Measurements from ENCODE around the gene TMEM151A.
"Not testable (repeated sequence)": the region's sequence is repeated elsewhere in the genome, so short reads cannot be mapped to it uniquely, and the experiment has no call there.

The TMEM151A gene

DNA sequence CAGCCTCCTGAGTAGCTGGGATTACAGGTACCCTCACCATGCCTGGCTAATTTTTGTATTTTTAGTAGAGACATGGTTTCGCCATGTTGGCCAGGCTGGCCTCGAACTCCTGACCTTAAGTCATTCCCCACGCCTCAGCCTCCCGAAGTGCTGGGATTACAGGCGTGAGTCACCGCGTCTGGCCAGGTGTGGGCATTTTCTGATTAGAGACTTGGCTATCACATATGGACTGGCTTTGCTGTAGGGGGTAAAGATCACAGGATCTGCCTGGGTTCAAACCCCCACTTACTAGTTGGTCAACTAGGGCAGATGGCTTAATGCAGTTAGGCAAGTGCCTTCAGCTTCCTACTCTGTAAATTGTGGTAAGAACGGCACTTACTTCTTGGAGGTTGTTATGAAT, 18.6 kb downstream of the TMEM151A start:
- DNase-seq, result no peak

DNA sequence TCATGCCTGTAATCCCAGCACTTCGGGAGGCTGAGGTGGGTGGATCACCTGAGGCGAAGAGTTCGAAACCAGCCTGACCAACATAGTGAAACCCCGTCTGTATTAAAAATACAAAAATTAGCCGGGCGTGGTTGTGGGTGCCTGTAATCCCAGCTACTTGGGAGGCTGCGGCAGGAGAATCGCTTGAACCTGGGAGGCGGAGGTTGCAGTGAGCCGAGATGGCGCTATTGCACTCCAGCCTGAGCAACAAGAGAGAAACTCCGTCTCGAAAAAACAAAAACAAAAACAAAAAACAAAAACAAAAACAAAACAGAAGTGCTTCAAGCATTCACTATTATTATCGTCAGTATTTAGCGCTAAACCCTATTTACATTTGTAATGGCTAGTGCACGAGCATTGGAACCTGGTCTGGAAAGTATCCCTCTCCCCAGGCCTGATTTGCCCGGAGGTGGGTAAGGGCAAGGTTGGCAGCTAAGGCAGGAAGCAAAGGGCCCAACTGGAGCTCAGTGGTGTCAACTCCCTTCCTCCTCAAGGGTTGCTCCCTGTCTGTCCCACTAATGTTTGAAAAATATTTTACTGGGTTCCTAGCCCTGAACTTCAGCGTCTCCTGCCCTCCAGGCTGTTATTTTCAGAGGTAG, 19.2 kb downstream of the TMEM151A start:
- not testable (repeated sequence) for DNase-seq

DNA sequence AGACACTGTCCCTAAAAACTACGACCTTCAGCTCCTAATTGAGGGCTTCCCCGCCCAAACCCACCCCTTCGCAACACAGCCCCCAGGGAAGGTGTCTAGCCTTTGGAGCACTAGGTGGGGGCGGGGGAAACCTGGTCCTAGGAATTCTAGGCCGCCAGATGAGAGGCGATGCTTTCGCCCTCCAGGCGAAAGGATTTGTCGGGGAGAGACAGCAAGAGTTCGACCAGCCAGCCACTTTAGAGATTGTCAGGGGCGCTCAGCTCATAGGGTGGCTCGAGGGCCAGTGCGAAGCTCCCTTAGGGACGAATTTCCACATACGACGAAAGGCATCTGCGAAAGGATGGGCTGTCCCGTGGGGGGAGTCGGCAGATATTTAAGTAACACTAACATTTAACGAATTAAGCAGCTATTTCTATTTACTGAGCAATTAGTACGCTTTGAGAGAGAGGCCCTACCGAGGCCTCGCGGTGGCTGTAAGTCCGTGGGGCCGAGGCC, 19.8 kb downstream of the TMEM151A start:
- no peak for DNase-seq

DNA sequence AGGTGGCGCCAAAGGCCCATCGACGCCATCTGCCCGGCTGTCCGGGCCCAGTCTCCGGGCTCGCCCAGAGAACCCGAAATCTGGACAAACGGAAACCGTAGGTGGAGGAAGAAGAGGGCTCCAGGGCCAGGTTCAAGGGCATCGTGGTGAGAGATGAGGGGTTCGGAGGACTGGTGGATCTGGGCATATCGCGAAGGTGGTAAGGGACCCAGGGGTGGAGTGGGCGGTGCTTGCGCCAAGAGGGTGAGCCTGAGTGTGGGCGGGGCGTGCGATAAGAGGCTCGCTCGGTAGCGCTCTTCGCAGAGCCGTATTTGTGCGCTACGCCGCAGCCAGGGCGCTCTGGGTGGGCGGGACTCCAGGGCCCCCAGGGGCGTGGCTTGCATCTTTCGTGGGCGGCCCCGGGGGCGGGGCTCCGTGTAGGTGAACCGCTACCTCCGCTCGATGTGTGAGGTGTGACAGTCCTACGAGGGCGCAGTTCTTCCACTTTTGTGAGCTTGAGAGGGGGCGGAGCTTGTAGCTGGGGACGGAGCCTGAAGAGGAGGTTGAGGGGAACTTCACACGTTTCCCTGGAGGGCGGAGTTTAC, 20.4 kb downstream of the TMEM151A start:
- DNase-seq, result peak; percentile 76

DNA sequence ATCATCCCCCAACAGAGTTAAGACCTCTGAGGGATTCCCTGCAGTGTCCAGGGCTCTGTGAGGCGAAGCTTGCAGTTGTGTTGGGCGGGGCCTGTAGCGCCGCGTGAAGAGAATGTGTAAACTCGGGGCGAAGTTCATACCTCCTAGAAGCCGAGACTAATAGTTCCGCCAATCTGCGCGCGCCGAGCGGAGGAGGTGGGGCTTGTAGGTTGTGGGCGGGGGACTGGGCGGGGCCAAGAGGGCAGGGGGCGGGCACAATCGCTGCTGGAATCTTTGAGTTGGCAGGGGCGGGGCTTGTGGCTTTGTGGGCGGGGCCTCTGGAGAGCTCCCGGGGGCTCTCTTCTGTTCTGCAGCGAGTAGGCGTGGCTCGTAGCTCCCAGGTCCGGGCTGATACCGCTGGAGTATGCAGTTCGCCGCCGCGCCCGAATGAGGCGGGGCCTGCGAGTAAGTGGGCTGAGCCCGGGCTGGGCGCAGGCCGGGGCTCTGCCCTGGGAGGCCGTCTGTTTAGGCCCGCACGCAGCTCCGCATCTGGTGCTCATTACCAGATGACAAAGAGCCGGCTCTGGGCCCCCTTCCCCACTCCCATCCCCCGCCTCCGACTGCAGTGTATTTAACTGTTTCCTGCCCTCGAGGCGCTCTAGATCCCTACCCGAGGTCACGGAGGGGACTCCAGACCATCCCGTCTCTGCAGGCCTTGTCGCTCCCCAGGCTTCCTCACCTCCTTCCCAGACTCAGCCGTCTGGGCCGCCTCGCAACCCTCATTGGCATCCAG, 21.0 kb downstream of the TMEM151A start:
- peak; percentile 86 for DNase-seq

DNA sequence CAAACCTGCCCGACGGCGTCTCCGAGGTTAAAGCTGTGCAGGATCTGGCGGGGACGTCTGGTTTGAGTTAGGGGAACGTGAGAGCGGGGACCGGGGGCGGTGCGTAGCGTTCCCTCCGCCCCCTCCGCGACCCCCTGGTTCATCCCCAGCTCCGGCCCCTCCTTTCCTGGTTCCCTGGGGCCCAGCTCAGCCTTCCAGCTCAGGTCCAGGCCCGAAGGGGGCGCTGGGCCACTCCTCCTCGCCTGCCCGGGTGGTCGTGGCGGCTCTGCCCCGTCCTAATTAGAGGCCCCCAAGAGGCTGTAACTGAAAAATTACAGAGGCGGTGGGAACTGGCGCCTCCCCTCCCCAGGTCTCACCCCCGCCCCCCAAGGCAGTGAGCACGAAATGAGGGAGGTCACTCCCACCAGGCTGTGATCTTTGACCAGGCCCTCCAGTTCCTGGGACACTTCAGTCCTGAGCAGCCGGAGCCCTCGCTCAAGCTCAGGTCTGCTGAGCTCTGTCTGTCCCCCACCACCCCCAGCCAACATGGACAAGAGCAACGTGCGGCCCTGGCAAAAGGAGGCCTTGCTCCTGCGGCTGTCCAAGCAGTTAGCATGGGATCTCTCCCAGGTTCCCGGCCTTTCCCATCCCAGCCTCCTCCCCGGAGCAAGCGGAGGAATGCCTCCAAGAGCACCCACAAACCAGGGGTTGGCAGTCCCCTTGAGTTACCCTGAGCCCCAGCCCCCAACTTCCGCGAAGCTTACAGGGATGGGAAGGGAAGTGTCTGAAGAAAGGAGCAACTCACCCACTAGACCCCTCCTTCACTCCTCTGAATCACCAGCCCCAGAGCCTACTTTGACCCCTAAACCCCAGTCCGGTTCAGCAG, 21.9 kb downstream of the TMEM151A start:
- no peak for DNase-seq

DNA sequence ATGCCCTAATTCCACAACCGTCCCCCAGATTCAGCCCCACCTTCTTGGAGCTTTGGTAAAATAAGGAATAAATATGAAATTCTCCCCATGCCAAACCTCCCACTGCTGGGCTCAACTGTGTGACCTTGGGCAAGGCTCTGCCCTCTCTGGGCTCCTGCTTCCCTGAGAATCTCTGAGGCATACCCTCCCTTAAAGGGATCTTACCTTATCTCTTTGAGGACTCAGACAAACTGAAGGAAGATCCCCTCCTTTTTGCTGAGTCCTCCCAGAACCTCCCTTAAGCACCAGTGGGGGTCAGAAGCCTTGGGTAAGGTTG, 22.4 kb downstream of the TMEM151A start:
- DNase-seq, result no peak

DNA sequence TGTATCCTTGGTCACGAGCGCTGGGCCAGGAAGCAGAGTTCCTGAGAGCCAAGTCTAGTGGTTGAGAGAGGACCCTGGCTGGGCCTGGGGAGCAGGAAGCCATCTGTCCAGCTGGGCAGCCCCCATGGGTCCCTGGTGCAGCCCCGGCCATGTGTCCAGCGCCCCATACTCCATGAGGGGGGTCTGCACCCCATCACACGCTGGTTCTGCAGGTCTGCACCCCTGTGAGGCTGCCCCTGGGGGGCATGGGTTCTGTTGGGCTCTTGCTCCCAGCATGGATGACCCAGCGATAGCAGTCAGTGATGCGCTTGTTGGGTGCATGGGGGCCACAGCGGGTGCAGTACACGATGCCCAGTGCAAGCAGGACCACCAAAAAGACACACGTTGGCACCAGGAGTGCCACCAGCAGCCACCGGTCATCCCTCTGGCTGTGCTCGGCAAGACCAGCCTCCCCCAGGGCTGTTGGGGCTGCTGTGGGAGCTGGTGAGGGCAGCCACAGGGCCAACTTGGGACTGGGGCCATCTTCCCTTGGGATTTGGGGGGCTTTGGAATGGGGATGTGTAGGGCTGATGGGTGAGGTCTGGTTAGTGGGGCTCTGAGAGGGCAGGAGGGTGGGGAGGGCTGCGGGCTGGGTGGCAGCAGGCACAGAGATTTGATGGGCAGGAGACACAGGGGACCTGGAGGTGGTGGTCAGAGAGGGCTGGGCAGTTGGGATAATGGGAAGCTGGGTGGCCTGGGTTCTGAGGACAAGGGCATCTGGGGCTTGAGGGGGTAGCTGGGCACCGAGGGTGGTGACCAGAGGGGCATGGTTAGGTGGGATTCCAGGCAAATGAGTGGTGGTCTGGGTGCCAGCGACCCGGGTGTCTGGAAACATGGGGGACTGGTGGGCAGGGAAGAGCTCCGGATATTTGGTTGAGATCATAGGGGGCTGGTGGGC, 23.1 kb downstream of the TMEM151A start:
- no peak for DNase-seq

DNA sequence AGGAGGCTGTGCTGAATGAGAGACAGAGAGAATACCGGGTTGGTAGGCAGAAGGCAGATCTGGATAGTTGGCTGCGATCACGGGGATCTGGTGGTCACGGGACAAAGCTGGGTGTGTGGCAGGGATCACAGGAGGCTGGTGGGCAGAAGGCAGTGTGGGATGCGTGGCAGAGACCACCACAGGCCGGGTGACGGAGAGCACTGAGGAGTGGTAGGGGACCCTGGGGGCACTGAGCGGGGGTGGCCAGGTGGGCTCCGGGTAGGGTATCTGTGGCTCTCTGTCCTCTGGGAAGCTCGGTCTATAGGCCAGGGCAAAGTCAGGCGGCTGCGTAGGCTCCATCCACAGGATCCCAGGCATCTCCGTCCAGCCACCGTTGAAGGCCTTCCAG, 23.8 kb downstream of the TMEM151A start:
- no peak for DNase-seq

DNA sequence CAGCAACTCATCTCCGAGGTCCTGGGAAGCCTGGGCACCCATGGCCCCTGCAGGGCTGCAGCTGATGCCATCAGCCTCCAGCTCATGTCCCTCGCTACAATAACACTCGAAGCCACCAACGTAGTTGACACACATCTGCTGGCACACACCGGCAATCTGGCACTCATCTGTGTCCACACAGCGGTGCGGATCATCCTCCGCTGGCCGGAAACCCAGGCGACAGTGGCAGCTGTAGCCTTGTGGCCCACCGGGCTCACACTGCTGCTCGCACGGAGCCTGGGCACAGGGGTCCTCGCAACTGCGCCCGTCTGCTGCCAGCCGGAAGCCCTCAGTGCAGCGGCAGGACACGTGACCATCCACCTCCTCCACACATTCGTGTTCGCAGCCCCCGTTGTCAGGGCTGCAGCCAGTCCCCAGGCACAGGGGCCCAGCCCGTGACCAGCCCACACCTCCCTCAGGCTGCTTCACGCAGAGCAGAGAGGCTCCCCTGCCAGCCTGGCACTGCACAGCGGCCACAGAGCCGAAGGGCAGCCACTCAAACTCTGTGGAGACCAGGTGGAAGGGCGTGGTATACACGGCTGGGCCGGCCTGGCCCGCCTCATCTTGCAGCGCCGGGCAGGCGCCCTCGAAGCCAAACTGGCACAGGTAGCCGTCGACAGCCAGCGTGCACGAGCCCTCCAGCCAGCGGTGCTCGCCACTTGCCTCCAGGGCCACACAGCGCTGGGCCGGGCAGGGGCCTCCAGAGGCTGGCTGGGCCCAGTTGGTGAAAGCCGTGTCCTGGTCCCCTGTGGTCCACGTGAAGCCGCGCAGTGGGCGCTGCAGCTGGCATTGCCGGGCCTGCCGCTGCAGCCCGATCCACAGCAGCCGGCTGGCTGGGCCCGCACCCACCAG, 24.5 kb downstream of the TMEM151A start:
- no peak for DNase-seq

DNA sequence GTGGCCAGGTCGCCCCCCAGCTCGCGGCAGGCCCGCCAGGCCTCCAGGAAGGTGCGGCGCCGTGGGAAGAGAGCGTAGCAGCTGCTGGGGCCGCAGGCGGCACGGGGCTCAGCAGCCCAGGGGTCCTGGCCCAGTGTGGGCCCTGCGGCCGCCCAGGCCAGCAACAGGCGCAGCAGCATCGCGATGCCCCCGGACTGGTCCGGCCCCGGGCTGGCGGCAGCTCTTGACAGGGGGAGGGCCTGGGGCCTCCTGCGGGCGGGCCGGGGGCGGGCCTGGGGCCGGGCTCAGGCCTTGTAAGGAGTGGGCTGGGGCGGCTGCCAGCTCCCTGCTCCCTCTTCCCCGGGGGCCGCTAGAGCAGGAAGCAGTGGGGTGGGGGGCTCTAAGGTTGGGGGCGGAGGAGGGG, 25.2 kb downstream of the TMEM151A start, which contains the start of gene CD248:
CD248 (minus strand) TSS at position 196 of the 403 bp plus-strand sequence; CDS start at position 179, 17 bp downstream.
- DNase-seq, result no peak

DNA sequence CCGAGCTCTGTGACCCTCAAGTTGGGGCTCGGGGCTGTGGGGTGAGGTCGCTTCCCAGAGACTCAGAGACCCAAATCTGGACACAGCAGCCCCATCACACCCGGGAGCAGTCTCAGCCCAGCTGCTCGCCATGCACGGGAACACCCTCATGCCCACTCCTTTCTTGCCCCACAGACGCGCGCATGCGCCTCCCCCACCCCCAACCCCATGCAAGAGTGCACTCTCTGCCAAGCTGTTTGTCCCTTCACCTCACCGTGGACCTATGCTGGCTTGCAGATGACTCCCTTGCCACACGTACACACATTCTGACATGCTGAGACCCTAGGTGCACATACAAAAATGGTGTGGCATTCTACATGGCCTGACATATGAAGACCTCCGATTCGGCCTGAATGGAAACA, 25.6 kb downstream of the TMEM151A start:
- no peak for DNase-seq

DNA sequence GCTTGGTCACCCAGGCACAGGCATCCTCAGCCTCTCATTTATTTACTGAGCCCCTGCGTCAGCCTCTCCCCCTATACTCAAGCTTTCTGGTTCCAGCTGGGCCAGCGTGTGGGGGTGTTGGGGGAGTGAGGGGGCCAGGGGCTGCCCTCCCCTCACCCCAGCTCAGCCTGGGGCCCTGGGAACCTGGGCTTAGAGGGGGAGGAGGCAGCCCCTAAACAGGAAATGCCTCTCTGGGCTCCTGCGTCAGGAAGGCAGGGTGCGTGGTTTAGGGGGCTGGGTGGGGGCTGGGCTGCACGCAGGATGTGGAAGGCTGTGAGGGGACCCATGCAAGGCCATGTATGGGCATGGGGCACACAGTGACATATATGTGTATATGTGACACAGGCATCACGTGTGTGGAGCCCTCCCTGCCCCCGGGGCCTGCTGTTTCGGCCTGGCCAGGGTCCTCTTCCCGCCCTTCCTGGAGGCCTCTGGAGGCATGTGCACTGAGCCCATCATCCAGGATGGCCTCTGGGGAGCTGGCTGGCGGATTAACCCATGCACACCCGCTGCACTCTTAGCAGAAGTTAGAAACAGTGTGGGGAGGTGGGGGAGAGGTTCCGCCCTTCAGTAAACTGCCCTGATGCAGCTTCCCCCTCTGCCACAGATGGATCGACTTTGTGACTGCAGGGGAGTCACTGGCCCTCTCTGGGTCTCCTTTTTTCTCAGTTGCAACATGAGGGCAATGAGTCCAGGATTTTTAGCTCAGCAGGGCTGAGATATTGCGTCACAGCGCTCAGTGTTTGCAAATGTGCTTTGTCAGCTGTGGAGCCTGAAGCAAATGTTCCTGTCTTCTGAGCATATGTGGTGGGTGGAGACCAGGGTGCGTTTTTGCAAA, 26.3 kb downstream of the TMEM151A start:
- peak; percentile 86 for DNase-seq

DNA sequence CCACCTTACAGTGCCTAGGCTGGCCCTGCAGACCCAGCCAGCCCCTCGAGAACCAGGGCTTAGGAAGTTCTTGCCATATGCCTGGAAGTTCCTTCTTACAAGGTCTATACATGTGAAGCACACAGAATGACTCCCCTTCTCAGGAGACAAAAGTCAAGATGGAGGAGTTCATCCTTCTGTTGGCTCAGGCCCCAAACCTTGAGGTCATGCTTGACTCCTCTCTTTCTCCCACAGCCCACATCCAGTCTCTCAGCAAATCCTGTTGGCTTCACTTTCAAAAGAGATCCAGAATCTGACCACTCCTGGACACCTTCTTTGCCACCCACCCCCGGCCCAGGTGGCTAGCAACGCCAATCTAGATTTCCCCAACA, 26.9 kb downstream of the TMEM151A start:
- DNase-seq, result no peak

DNA sequence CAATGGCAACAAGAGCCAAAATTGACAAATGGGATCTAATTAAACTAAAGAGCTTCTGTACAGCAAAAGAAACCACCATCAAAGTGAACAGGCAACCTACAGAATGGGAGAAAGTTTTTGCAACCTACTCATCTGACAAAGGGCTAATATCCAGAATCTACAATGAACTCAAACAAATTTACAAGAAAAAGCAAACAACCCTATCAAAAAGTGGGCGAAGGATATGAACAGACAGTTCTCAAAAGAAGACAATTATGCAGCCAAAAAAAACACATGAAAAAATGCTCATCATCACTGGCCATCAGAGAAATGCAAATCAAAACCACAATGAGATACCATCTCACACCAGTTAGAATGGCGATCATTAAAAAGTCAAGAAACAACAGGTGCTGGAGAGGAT, 28.6 kb downstream of the TMEM151A start:
- DNase-seq, result not testable (repeated sequence)

DNA sequence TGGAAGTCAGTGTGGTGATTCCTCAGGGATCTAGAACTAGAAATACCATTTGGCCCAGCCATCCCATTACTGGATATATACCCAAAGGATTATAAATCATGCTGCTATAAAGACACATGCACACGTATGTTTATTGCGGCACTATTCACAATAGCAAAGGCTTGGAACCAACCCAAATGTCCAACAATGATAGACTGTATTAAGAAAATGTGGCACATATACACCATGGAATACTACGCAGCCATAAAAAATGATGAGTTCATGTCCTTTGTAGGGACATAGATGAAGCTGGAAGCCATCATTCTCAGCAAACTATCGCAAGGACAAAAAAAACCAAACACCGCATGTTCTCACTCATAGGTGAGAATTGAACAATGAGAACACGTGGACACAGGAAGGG, 29.1 kb downstream of the TMEM151A start:
- DNase-seq, result not testable (repeated sequence)

DNA sequence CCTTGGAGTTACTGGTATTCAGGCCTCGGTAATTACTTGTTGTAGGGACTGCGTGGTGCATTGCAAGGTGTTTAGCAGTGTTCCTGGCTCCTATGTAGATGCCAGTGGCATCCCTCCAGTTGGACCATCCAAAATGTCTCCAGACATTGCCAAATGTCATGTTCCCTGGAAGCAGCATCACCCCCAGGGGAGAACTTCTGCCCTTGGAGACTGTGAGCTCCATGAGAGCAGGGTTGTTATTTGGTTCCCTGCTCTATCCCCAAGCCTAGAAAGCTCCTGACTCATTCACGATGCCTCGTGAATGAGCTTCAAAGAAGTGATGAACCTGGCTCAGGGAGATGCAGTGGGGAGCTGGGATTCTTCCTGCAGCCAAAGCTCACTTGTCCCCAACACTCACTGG, 29.9 kb downstream of the TMEM151A start:
- no peak for DNase-seq

DNA sequence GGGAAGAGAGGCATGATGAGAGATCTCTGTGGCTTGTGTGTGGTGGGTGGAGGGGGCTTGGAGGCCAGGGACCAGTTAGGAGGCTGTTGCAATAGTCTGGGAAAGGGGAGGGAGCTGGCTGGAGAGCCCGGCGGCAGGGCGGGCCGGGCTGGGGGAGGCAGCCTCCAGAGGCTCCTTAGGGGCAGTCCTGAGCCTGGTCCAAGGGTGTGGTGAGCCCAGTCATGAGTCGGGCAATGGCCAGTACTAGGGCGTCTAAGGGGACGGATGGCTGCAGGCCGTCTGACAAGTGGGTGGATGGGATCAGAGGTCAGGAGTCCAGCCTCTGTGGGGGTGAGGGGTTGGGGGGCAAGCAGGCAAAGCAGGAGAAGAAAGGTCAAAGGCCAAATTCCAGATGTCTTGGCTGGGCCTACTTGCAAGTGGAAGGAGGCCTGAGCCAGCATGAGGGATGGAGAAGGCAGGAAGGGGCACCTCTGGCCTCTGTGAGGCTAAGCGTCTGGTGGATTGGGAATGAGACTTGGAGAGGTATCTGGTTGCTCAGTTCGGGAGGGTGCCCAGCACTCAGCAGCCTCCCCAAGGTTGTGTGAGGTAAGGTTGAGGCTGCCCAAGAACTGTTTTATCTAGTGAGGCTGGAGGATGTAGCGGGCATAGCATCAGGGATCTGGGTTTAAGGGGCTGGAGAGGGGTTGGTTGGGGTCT, 31.2 kb downstream of the TMEM151A start:
- DNase-seq, result no peak

DNA sequence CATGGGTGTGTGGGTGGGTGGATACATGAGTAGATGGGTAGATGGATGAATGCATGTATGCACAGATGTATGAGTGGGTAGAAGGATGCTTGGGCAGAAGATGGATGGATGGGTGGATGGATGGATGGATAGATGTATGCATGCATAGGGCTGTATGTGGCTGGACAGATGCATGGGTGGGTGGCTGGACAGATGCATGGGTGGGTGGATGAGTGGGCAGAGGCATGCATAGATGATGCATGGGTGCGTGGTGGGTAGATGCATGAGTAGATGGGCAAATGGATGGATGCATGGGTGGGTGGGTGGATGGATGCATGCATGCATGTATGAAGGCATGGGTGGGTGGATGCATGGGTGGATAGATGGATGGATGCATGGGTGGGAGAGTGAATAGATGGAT, 32.0 kb downstream of the TMEM151A start:
- DNase-seq, result no peak

Data from GF-D8 (cell line).